Urothelium cell line (cell line): ENCODE measurements around the gene CLEC17A.
A peak's percentile ranks its signal among the peaks of the same experiment; 100 is the strongest.
"Not testable (repeated sequence)": the region's sequence is repeated elsewhere in the genome, so short reads cannot be mapped to it uniquely, and the experiment has no call there.

Source experiments
- DNase-seq: peaks from one replicate; pipeline ENCODE4 v3.0.0; 2011; ENCODE audit warnings: low spot score, mixed read lengths
- FAIRE-seq: peaks from 2 replicates; lab custom pipeline; 2011; peaks lifted over from hg19 to GRCh38; lab: Jason Lieb, UNC

Gene CLEC17A

DNA sequence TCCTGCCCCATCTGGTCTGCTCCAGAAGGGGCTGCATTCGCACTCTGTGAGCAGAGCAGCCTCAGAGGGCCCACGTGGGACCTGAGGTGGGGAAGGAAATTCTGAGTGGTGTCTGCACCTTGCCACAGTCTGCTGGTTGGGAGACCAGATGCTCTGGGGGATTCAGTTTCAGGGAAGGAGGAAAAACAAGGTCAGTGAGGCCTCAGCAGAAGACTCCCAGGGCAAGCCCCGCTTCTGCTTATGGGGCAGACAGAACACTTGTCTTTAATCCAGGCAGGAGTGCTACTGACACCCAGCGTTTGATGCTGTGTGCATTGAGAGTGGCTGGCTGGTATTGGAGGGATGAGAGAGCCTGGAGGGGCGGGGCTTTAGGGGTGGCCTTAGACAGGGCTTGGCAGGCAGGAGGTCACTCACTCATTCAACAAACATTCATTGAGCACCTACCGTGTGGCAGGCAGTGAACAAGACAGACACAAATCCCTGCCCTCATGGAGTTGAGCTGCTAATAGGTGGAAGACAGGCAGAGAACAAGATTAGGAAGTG is 4.9 kb upstream of the CLEC17A start:
- FAIRE-seq (no peak), DNase-seq (no peak)

GRCh38 chr19:14580623-14581237 is 2.2 kb upstream of the CLEC17A start:
- DNase-seq (no peak), FAIRE-seq (no peak)

GRCh38 chr19:14584372-14584771 is 1.5 kb downstream of the CLEC17A start:
- FAIRE-seq, DNase-seq: not testable (repeated sequence)

- FAIRE-seq, DNase-seq: not testable (repeated sequence)
These were observed 2.3 kb downstream of the CLEC17A start for GRCh38 chr19:14585187-14585586.

- FAIRE-seq, result not testable (repeated sequence)
These were observed 6.5 kb downstream of the CLEC17A start for GRCh38 chr19:14589433-14589832.

DNA sequence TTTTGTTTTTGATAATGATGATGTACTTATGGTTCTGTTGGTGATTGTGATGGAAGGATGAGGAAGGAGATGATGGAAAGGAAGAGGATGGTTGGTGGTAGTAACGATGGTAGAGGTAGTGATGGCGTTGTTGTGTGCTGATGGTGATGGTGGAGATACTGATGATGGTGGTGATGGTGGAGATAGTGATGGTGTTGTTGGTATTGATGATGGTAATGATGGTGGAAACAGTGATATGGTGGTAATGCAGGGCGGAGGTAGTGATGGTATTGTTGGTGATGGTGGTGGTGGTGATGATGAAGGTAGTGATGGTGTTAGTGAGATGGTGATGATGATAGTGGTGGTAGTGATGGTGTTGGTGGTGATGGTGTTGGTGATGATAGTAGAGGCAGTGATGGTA is 12.7 kb downstream of the CLEC17A start:
- no peak for FAIRE-seq
- no peak for DNase-seq

More at GRCh38 chr19:14589433-14589832, 6.5 kb downstream of the CLEC17A start:
- DNase-seq, result not testable (repeated sequence)

GRCh38 chr19:14599548-14600147 is 16.8 kb downstream of the CLEC17A start:
- no peak for FAIRE-seq

DNA sequence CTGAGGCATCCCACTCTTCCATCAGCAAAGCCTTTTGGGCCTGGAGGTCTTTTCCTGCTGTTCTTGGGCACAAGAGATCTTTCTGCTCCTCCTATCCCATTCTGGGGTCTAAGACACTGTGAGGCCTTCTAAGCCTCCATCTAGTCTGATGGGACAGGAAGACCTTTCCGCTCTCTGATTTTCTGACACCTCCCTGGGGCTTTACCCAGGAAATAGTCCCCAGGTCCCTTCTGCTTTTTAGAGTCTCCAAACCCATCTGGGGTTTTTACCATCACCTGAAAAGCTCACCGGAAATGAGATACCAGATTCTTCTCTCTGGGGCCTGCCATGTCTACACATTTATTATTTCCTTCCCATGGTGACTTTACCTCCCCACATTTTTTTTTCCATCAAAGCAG is 21.1 kb downstream of the CLEC17A start:
- FAIRE-seq, result no peak
- no peak for DNase-seq

More at GRCh38 chr19:14599548-14600147, 16.8 kb downstream of the CLEC17A start:
- DNase-seq, result no peak

DNA sequence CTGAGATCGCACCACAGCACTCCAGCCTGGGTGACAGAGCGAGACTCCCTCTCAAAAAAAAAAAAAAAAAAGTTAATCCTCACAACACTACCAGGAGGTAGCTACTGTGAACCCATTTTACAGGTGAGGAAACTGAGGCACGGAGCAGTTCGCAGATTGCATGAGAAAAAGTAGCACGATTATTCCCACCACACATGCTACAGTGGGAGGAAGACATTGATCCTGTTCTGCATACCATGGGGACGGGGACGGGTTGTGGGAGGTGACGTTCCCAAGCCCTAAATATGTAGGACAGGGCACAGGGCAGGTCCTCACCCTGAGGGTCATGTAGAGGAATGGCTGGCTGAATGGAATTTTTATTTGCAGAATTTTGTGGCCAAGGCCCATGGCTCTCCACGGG is 23.7 kb downstream of the CLEC17A start:
- FAIRE-seq, result no peak

DNA sequence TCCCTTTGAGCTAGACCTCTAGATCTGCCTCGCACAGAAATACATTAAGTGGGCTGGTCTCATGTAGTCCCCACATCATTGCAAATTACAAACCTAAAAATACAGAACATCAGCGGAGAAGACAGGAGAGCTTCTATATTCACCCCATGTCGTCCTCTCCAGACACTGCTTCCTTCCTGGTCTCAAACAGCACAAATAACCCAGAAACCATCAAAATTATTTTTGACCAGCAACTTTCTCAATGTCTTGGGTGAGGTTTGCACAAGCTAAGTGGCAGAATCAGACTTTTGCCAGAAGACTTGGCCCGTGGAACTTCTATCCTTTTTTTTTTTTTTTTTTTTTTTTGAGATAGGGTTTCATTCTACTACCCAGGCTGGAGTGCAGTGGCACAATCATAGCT is 28.2 kb downstream of the CLEC17A start:
- no peak for FAIRE-seq

More for the DNA sequence above, 23.7 kb downstream of the CLEC17A start:
- DNase-seq, result no peak

DNA sequence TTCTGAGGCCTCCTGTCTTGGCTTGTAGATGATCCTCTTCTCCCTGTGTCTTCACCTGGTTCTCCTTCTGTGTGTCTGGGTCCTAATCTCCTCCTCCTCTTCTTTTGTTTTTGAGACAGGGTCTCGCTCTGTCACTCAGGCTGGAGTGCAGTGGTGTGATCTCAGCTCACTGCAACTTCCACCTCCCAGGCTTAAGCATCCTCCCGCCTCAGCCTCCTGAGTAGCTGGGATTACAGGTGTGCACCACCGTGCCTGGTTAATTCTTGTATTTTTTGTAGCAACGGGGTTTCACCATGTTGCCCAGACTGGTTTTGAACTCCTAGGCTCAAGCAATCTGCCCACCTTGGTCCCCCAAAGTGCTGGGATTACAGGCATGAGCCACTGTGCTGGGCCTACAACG is 29.4 kb downstream of the CLEC17A start:
- FAIRE-seq, DNase-seq: not testable (repeated sequence)

More for the DNA sequence above, 28.2 kb downstream of the CLEC17A start:
- no peak for DNase-seq

DNA sequence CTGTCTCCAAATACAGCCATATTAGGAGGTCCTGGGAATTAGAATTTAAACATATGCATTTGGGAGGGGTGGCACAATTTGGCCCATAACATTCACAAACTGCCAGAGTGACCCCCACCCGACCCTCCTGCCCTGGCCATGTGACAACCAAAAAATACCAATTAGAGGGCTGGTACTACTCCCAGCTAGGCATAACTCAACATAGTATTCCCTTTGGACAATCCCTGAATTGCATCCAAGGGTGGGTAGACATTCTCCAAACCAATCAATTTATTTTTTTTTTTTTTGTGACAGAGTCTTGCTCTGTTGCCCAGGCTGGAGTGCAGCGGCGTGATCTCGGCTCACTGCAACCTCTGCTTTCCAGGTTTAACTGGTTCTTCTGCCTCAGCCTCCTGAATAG is 29.8 kb downstream of the CLEC17A start:
- FAIRE-seq, result no peak

GRCh38 chr19:14613399-14614098 is 30.7 kb downstream of the CLEC17A start:
- not testable (repeated sequence) for FAIRE-seq, DNase-seq

More for the DNA sequence above, 29.8 kb downstream of the CLEC17A start:
- no peak for DNase-seq

GRCh38 chr19:14614099-14614412 is 31.2 kb downstream of the CLEC17A start:
- DNase-seq (no peak), FAIRE-seq (no peak)

DNA sequence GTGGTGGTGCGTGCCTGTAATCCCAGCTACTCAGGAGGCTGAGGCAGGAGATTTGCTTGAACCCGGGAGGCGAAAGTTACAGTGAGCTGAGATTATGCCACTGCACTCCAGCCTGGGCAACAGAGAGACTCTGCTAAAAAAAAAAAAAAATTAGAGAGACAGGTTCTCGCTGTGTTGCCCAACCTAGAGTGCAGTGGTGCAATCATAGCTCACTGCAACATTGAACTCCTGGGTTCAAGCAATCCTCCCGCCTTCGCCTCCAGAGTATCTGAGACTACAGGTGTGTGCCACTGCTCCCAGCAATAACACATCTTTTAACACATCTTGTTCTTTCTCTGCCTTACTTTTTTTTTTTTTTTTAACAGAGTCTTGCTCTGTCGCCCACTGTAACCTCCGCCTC is 32.7 kb downstream of the CLEC17A start:
- FAIRE-seq, result no peak
- no peak for DNase-seq

GRCh38 chr19:14616407-14616806 is 33.5 kb downstream of the CLEC17A start:
- no peak for FAIRE-seq
- DNase-seq, result no peak

- DNase-seq (no peak), FAIRE-seq (no peak)
These were observed 36.5 kb downstream of the CLEC17A start for GRCh38 chr19:14619404-14619803.

DNA sequence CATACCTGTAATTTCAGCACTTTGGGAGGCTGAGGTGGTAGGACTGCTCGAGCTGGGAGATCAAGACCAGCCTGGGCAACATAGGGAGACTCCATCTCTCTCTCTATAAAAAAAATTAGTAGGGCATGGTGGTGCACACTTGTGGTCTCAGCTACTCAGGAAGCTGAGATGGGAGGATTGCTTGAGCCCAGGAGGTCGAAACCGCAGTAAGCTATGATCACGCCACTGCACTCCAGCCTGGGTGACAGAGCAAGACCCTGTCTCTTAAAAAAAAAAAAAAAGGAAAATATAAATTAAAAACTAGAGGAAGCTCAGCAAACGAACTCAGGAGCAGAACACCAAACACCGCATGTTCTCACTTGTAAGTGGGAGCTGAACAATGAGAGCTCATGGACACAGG is 41.6 kb downstream of the CLEC17A start:
- not testable (repeated sequence) for FAIRE-seq, DNase-seq

DNA sequence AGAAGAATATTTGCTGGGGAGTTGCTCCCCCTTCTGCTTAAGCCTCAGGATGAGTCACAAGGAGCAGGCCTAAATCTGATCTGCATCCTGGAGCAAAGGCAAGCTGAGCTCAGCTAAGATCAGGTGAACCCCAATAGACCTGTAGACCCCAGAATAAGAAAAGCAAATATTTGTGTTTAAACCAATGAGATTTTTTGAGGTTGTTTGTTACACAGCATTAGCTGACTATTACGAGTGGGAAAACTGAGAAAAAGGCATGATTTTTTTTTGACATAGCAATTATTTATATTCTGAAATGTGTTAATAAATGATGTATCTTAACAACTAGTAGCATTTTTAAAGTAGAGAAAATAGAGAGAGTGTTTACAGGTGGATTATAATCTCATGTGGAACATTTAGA is 46.7 kb downstream of the CLEC17A start:
- FAIRE-seq (no peak), DNase-seq (no peak)

DNA sequence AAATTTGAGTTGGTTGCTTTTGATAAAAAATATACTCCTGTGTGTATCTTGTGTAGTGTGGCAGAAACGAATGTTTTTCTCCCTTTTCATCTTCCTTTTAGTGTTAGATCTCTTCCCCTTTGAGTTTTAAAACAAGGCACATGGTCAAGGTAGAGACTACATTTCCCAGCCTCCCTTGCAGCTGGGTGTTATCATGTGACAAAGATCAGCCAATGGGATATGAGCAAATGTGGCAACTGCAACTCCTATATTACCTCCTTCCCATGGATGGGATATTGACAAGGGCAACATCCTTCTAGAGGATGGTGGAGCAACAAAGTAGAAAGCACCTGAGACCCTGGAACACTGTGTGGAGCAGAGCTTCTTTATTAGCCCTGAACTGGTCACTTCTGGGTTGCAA is 49.4 kb downstream of the CLEC17A start:
- DNase-seq (peak; percentile 27), FAIRE-seq (no peak)

DNA sequence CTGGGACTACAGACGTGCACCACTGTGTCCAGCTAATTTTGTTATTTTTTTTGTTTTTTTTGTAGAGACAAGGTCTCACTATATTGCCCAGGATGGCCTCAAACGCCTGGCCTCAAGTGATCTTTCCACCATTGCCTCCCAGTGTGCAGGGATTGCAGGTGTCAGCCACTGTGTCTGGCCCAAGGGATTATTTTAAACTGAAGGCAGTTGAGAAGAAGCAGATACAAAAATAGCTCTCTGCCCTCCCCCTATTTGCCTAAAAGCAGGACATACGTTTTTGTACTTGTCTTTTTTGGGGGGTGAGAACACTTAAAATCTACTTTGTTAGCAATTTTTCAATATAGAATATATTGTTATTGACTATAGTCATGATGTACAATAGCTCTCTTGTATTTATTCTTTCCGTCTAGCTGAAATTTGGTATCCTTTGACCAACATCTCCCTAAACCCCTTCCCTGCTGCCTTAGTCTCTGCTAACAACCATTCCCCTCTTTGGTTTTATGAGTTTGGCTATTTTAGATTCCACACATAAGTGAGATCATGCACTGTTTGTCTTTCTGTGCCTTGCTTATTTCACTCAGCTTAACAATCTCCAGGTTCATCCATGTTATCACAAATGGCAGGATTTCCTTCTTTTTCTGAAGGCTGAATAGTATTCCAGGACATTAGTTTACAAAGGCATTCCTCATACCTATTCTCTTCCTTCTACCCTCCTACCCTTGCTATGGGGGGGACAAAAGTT is 56.8 kb downstream of the CLEC17A start:
- FAIRE-seq (no peak), DNase-seq (no peak)
